ENCODE measurements around the gene AP3B1. TPM values are rescaled to one million over a fixed set of nuclear protein-coding genes. Genes with fewer than 3 reads are reported as not detected.

The AP3B1 gene
- total RNA-seq, 1 experiment from 2014 or later: 41.8 TPM

GRCh38 chr5:78046006-78046405 lies 248.5 kb downstream of the AP3B1 start:
- H3K4me3 Mint-ChIP-seq: no peak overlapping the region
- Histone ChIP-seq H3K18ac (ENCODE audit: insufficient read length, low read depth, low read length) (no peak overlapping the region), H4K8ac (replicated peaks; ENCODE audit: insufficient read length, low read depth, low read length) (no peak overlapping the region), H3K23me2 (ENCODE audit: insufficient read length, low read depth, low read length, poor library complexity, severe bottlenecking) (no peaks in the 10 kb centered on the region), H3K9ac (ENCODE audit: extremely low read depth, insufficient read length, low read length) (no peak overlapping the region), H3K79me1 (ENCODE audit: insufficient read depth, low read depth, low read length, poor library complexity, severe bottlenecking) (no peaks in the 10 kb centered on the region), H4K91ac (ENCODE audit: insufficient read length, low read depth, low read length) (no peak overlapping the region), H2AK5ac (ENCODE audit: insufficient read length, low read length) (no peak overlapping the region), H3K23ac (ENCODE audit: insufficient read length, low read depth, low read length) (no peak overlapping the region), H3K4me2 (ENCODE audit: insufficient read depth, insufficient read length, low read length) (no peak overlapping the region), H3K27me3 (ENCODE audit: insufficient read depth, low read length) (no peaks in the 10 kb centered on the region), H3K9me3 (ENCODE audit: control insufficient read depth, low read depth, low read length) (no peaks in the 10 kb centered on the region), H3K14ac (ENCODE audit: insufficient read depth, low read length) (no peak overlapping the region), H2AFZ (ENCODE audit: low read length) (no peak overlapping the region), H4K20me1 (ENCODE audit: control insufficient read depth, insufficient read depth, insufficient read length) (no peaks in the 10 kb centered on the region), H2BK12ac (ENCODE audit: insufficient read length, low read depth, low read length) (no peak overlapping the region), H3K4me1 (ENCODE audit: insufficient read depth, low read length) (no peaks in the 10 kb centered on the region), H2BK15ac (ENCODE audit: low read depth, low read length) (no peak overlapping the region), H3K56ac (ENCODE audit: insufficient read length, low read depth, low read length) (no peak overlapping the region), H2BK5ac (ENCODE audit: insufficient read length, low read length) (no peak overlapping the region), H3T11ph (ENCODE audit: low read length) (no peak overlapping the region), H3K79me2 (ENCODE audit: insufficient read depth, low read length) (no peaks in the 10 kb centered on the region), H4K5ac (ENCODE audit: insufficient read length, low read depth, low read length) (no peak overlapping the region), H3K27ac (ENCODE audit: insufficient read length, low read depth, low read length) (no peak overlapping the region), H2BK20ac (ENCODE audit: low read depth, low read length, poor library complexity, severe bottlenecking) (no peak overlapping the region), H2BK120ac (ENCODE audit: low read depth, low read length, poor library complexity, severe bottlenecking) (no peak overlapping the region), H3K4ac (ENCODE audit: low read depth, low read length) (no peak overlapping the region)
- peaks cover 5 to 6% of the 10 kb centered on the region in 2 experiments; a peak in 3 of 4 replicates for H3K4me1 Mint-ChIP-seq
- H3K27ac Mint-ChIP-seq: no peak overlapping the region
- no CpG with 5 or more reads among the region's 9 CpGs for WGBS (ENCODE audit: extremely low coverage, insufficient read length, low lambda C conversion rate)
- peak; percentile 58 for DNase-seq
- H3K9me3 Mint-ChIP-seq: no peaks in the 10 kb centered on the region
- H3K27me3 Mint-ChIP-seq (ENCODE audit: low read depth): no peaks in the 10 kb centered on the region
- no peak for TF ChIP-seq CTCF (conservative IDR thresholded peaks at IDR 0.05)
- H3K36me3 Mint-ChIP-seq (ENCODE audit: insufficient read depth in 1 of 3, low read depth in 3 of 3): peaks cover 7 to 17% (median 10%) of the 10 kb centered on the region in 3 experiments; a peak in 5 of 7 replicates

All from H9 (cell line).